Endothelial cell of umbilical vein (primary cell): ENCODE measurements around the gene SYTL1. TPM values are rescaled to one million over a fixed set of nuclear protein-coding genes. Genes with fewer than 3 reads are reported as not detected.
"Not testable (repeated sequence)": the region's sequence is repeated elsewhere in the genome, so short reads cannot be mapped to it uniquely, and the experiment has no call there.

Experiments used
- BruUV-seq: library from RNA; stranded (reverse); fragments of 400-500 nt; replicated peaks from 2 replicates; lab custom pipeline; 2021; lab: Mats Ljungman, UMichigan
- CTCF ChIA-PET: fragments of 300-600, 350-600 bp; sonication (Branson Sonifier 250); formaldehyde crosslinking; loops from one replicate; lab custom pipeline; 2021; ENCODE audit warnings: antibody characterized with exemption, inconsistent platforms; lab: Charles Lee
- POLR2A ChIA-PET: fragments of 300-600, 350-600 bp; sonication (Branson Sonifier 250); formaldehyde crosslinking; loops from one replicate; lab custom pipeline; 2021; ENCODE audit warnings: antibody characterized with exemption, inconsistent platforms; lab: Charles Lee
- DNase-seq: peaks from one replicate; pipeline ENCODE4 v3.0.0-alpha.2; 2011; ENCODE audit warnings: low read depth, low spot score
- FAIRE-seq: peaks from 2 replicates; lab custom pipeline; 2011; peaks lifted over from hg19 to GRCh38; lab: Jason Lieb, UNC
- H2AFZ ChIP-seq: 2 replicates; pipeline ENCODE4 v1.6.0; 2012; ENCODE audit warnings: low read depth, low read length, control low read depth, inconsistent platforms
- H3K27ac ChIP-seq: 2 replicates; pipeline ENCODE4 v1.5.1; 2011; ENCODE audit warnings: low read depth, mild to moderate bottlenecking, control low read depth, low read length, moderate library complexity; ENCODE audit not compliant: insufficient read depth
- H3K27me3 ChIP-seq, 2 experiments: 2 replicates each; pipeline versions ENCODE4 v1.6.0 to v1.6.1; 2011; ENCODE audit warnings: low read length in 2 of 2, mixed read lengths in 1 of 2; ENCODE audit not compliant: control insufficient read depth in 2 of 2, insufficient read depth in 2 of 2
- H3K36me3 ChIP-seq, 2 experiments: 2 replicates in 1 of 2; 3 replicates in 1 of 2; pipeline ENCODE4 v1.5.1; 2011; ENCODE audit warnings: low read length in 2 of 2, mild to moderate bottlenecking in 1 of 2, moderate library complexity in 1 of 2; ENCODE audit not compliant: control insufficient read depth in 2 of 2, insufficient read depth in 2 of 2; ENCODE audit errors: extremely low read depth in 1 of 2
- H3K4me1 ChIP-seq: 3 replicates; pipeline ENCODE4 v1.5.1; 2011; ENCODE audit warnings: mild to moderate bottlenecking, low read length; ENCODE audit not compliant: control insufficient read depth, insufficient read depth; ENCODE audit errors: extremely low read depth
- H3K4me2 ChIP-seq: 2 replicates; pipeline ENCODE4 v1.6.1; 2011; ENCODE audit warnings: low read length, control low read depth, mixed read lengths; ENCODE audit not compliant: insufficient read depth
- H3K4me3 ChIP-seq, 3 experiments: fragments of 200-600 bp in 1 of 3; sonication (generic), shearing (Covaris generic) in 1 of 3; replicated peaks in 1 of 3; 2 replicates each; pipeline ENCODE4 v1.5.1; 2011 to 2016; ENCODE audit warnings: control low read depth in 3 of 3, low read length in 3 of 3, mild to moderate bottlenecking in 2 of 3, inconsistent platforms in 1 of 3, low read depth in 1 of 3, moderate library complexity in 1 of 3; ENCODE audit not compliant: insufficient read depth in 1 of 3
- H3K79me2 ChIP-seq: 2 replicates; pipeline ENCODE4 v1.6.0; 2012; ENCODE audit warnings: low read length, inconsistent platforms; ENCODE audit not compliant: control insufficient read depth, insufficient read depth
- H3K9ac ChIP-seq: replicated peaks from 2 replicates; pipeline ENCODE3; 2011; ENCODE audit warnings: low read length, control low read depth; ENCODE audit not compliant: insufficient read depth; ENCODE audit errors: extremely low read depth
- H3K9me1 ChIP-seq: replicated peaks from 3 replicates; pipeline ENCODE4 v1.6.0; 2011; ENCODE audit warnings: mild to moderate bottlenecking, low read length; ENCODE audit not compliant: control insufficient read depth, insufficient read depth; ENCODE audit errors: extremely low read depth
- H3K9me3 ChIP-seq: replicated peaks from 2 replicates; pipeline ENCODE4 v1.5.1; 2012; ENCODE audit warnings: low read length, inconsistent platforms; ENCODE audit not compliant: control insufficient read depth, insufficient read depth
- H4K20me1 ChIP-seq: replicated peaks from 2 replicates; pipeline ENCODE3; 2011; ENCODE audit warnings: mild to moderate bottlenecking, low read length; ENCODE audit not compliant: control insufficient read depth, insufficient read depth; ENCODE audit errors: extremely low read depth
- CTCF ChIP-seq, 2 donors: IDR thresholded peaks; 1 replicate in 1 of 2; 2 replicates in 1 of 2; pipeline ENCODE4 v1.5.1; 2011; ENCODE audit warnings: low read length in 2 of 2, mild to moderate bottlenecking in 2 of 2, moderate library complexity in 2 of 2, control low read depth in 1 of 2, inconsistent platforms in 1 of 2, low read depth in 1 of 2; ENCODE audit not compliant: insufficient read depth in 1 of 2; ENCODE audit errors: extremely low read depth in 1 of 2
- MAX ChIP-seq: IDR thresholded peaks from 2 replicates; pipeline ENCODE4 v1.6.1; 2011; ENCODE audit not compliant: insufficient read depth, insufficient read length
- POLR2A ChIP-seq: IDR thresholded peaks from 2 replicates; pipeline ENCODE4 v1.6.1; 2012; ENCODE audit warnings: low read depth, mild to moderate bottlenecking, control low read depth, low read length
- dilution Hi-C: fragments of 300-500 bp; cut with MboI; formaldehyde crosslinking; loops from one replicate; pipeline ENCODE4 v1.15.0; 2019; ENCODE audit warnings: low sequenced_read_pairs; ENCODE audit not compliant: extremely low pct_ligation_motif_present
- intact Hi-C: fragments of 100-400 bp; cut with micrococcal nuclease; formaldehyde crosslinking; loops from one replicate; pipeline ENCODE4 v1.10.0; 2022
- polyA plus RNA-seq, 4 experiments: library from polyadenylated mRNA; depleted of rRNA in 3 of 4; stranded (reverse) in 3 of 4; unstranded in 1 of 4; fragments of >200 nt; gene quantifications; 2 replicates each; pipeline versions ENCODE4 v1.2.1 to v1.2.3, GENCODE V29; 2011 to 2012; ENCODE audit warnings: missing spikeins in 1 of 4
- total RNA-seq: library from RNA; stranded (reverse); gene quantifications from 2 replicates; pipeline ENCODE4 v1.2.3, GENCODE V29; 2021

Gene SYTL1
- total and polyA plus RNA-seq, 2 donors (not counting 3 experiments of a cell fraction or from before 2014, with no cell fraction given): 0.04 TPM; not detected in 1

GRCh38 chr1:27383661-27384060 lies 41.8 kb downstream of the SYTL1 start:
- no peak overlapping the region for H3K4me3 ChIP-seq
- no peak overlapping the region for H2AFZ ChIP-seq
- intact Hi-C loops (no loop called here), dilution Hi-C loops (no loop called here)
- no peak overlapping the region for H3K27ac ChIP-seq
- H3K4me1 ChIP-seq: peaks cover 2% of the 10 kb centered on the region
- POLR2A ChIA-PET: no interaction called here
- no peaks in the 10 kb centered on the region for H3K9me1 ChIP-seq
- no TSS peak for BruUV-seq
- CTCF ChIA-PET: interaction anchor here (1.0 to 3.2 kb wide), 8 partner anchors 8 to 83 kb away, joined by 3 to 17 read pairs (median 6); partner anchors contain the start of gene MAP3K6
- H3K4me2 ChIP-seq: no peak overlapping the region
- FAIRE-seq (no peak), DNase-seq (no peak)
- no peaks in the 10 kb centered on the region for H4K20me1 ChIP-seq
- H3K36me3 ChIP-seq: no peaks in the 10 kb centered on the region
- no peak overlapping the region for H3K9ac ChIP-seq
- no peaks in the 10 kb centered on the region for H3K79me2 ChIP-seq
- no peaks in the 10 kb centered on the region for H3K9me3 ChIP-seq
- H3K27me3 ChIP-seq: peaks cover 0 to 3% of the 10 kb centered on the region in 2 experiments
- TF ChIP-seq POLR2A (no peak), MAX (no peak), CTCF (IDR thresholded peaks at IDR 0.05; ENCODE audit: extremely low read depth in 1 of 2, insufficient read depth in 1 of 2, low read depth in 1 of 2, low read length in 2 of 2) (no peak)

- H3K9me3 ChIP-seq, H4K20me1 ChIP-seq, H3K27me3 ChIP-seq, DNase-seq, H3K4me1 ChIP-seq, H3K4me3 ChIP-seq, dilution Hi-C loops, H3K9me1 ChIP-seq, H3K36me3 ChIP-seq, H2AFZ ChIP-seq, BruUV-seq, H3K9ac ChIP-seq, FAIRE-seq, H3K4me2 ChIP-seq, H3K27ac ChIP-seq, POLR2A ChIA-PET, H3K79me2 ChIP-seq, intact Hi-C loops: not testable (repeated sequence)
- CTCF ChIA-PET: interaction anchor here (0.6 to 1.2 kb wide), 5 partner anchors 9 to 84 kb away, joined by 3 to 5 read pairs (median 4); no protein-coding TSS in a partner anchor
Measured at GRCh38 chr1:27384797-27385196, 43.0 kb downstream of the SYTL1 start.
